Right lobe of liver (tissue), 6 donors: ENCODE results near the gene RIOK2. TPM values are rescaled to one million over a fixed set of nuclear protein-coding genes. Genes with fewer than 3 reads are reported as not detected.

Experiments
- ATAC-seq, 4 donors: fragments of 200-7000 bp; cut with Tn5 transposase; one replicate each; pipeline ENCODE4 v1.9.1; 2020; ENCODE audit warnings: mild to moderate bottlenecking in 4 of 4, moderate library complexity in 4 of 4
- DNase-seq, 3 donors: peaks; one replicate each; pipeline ENCODE4 v3.0.0-alpha.2; 2020
- H3K27ac ChIP-seq, 3 donors: fragments of 200-600 bp; one replicate each; pipeline ENCODE4 v1.8.0; 2022
- H3K27me3 ChIP-seq, 2 donors: fragments of 200-600 bp; one replicate each; pipeline ENCODE4 v1.8.0; 2022
- H3K36me3 ChIP-seq, 4 donors: fragments of 200-600 bp; sonication (generic) in 1 of 4; one replicate each; pipeline versions ENCODE4 v1.5.1 to v1.8.0; 2017 to 2022; ENCODE audit warnings: control low read depth in 1 of 4
- H3K4me1 ChIP-seq, 4 donors: fragments of 200-600 bp; sonication (generic) in 1 of 4; one replicate each; pipeline versions ENCODE4 v1.5.1 to v1.8.0; 2017 to 2022; ENCODE audit warnings: control low read depth in 1 of 4
- H3K4me3 ChIP-seq, 3 donors: fragments of 200-600 bp; one replicate each; pipeline ENCODE4 v1.8.0; 2022
- H3K9me3 ChIP-seq, 4 donors: fragments of 200-600 bp; sonication (generic) in 1 of 4; one replicate each; pipeline versions ENCODE4 v1.5.1 to v1.8.0; 2017 to 2022; ENCODE audit warnings: control low read depth in 1 of 4
- CTCF ChIP-seq, 4 donors: fragments of 200-600 bp in 3 of 4; fragments of 450-650 bp in 1 of 4; IDR thresholded peaks; one replicate each; pipeline versions ENCODE4 v1.5.1 to v1.8.0; 2016 to 2022; ENCODE audit warnings: antibody characterized with exemption in 4 of 4, mild to moderate bottlenecking in 2 of 4
- POLR2A ChIP-seq: fragments of 450-650 bp; IDR thresholded peaks from one replicate; pipeline ENCODE4 v1.6.1; 2017; ENCODE audit warnings: antibody characterized with exemption, mild to moderate bottlenecking
- WGBS: methylation state at CpG from one replicate; pipeline ENCODE4 v1.1.6; 2018; ENCODE audit warnings: low coverage, low lambda C conversion rate; ENCODE audit not compliant: insufficient coverage; ENCODE audit errors: missing lambda C conversion rate; 5-methylcytosine and 5-hydroxymethylcytosine counted together
- intact Hi-C, 2 donors: fragments of 100-400 bp; cut with DNase I; formaldehyde crosslinking; loops; one replicate each; pipeline versions ENCODE4 v1.11.2 to v1.14.1; 2022
- total RNA-seq, 6 experiments: library from RNA; depleted of rRNA in 2 of 6; stranded (reverse); fragments of >200 nt in 2 of 6; fragmentation: NEBNext Ultra II Directional in 3 of 6; extraction: Animal tissue kit (Norgen Biotek cat#: 25700) in 3 of 6; gene quantifications; one replicate each; pipeline versions ENCODE4 v1.1.0 to v1.2.4, GENCODE V29; 2016 to 2023
- donor health status: DM: no; HTN: yes; CAD: no.
- donor health status: DM: no; HTN: no; CAD: no.
- donor health status: DM: no; HTN: no; CAD: no.
- donor health status: DM: no; HTN: yes; CAD: no.
- donor health status: DM: no; HTN: yes; CAD: no.

RIOK2 gene
- total RNA-seq, 6 experiments from 2014 or later = 7.0 to 17.6 (median 10.4) TPM

- H3K9me3 ChIP-seq = no peaks in the 10 kb centered on the region
- H3K36me3 ChIP-seq = no peaks in the 10 kb centered on the region
- no peaks in the 10 kb centered on the region for H3K4me1 ChIP-seq
- no peaks in the 10 kb centered on the region for H3K27me3 ChIP-seq
- DNase-seq (no peak), ATAC-seq (no peak)
- no peak overlapping the region for H3K27ac ChIP-seq
- intact Hi-C loops = no loop called here
- 68% methylated on average over 2 of the region's 2 CpGs for WGBS
- TF ChIP-seq POLR2A = no peak
- no peak for TF ChIP-seq CTCF (IDR thresholded peaks at IDR 0.05)
- H3K4me3 ChIP-seq = no peak overlapping the region
Measured at GRCh38 chr5:97149709-97150108, 33.3 kb downstream of the RIOK2 start.

- Histone ChIP-seq H3K9me3 (no peaks in the 10 kb centered on the region), H3K4me1 (no peaks in the 10 kb centered on the region), H3K27me3 (no peaks in the 10 kb centered on the region), H3K36me3 (no peaks in the 10 kb centered on the region), H3K27ac (no peak overlapping the region), H3K4me3 (no peak overlapping the region)
- intact Hi-C loops = no loop called here
- ATAC-seq = peak in 1 of 4 donors; percentile 48
- 23% methylated on average over 3 of the region's 3 CpGs for WGBS
- DNase-seq = no peak
- TF ChIP-seq CTCF (IDR thresholded peaks at IDR 0.05) = no peak
Measured at GRCh38 chr5:97148288-97148687, 34.8 kb downstream of the RIOK2 start.

GRCh38 chr5:97143704-97144103 lies 39.3 kb downstream of the RIOK2 start:
- 78% methylated on average over 2 of the region's 2 CpGs for WGBS
- no peak for ATAC-seq
- Histone ChIP-seq H3K27me3 (no peaks in the 10 kb centered on the region), H3K4me1 (no peaks in the 10 kb centered on the region), H3K9me3 (no peaks in the 10 kb centered on the region), H3K36me3 (no peaks in the 10 kb centered on the region), H3K27ac (no peak overlapping the region), H3K4me3 (no peak overlapping the region)
- intact Hi-C loops = no loop called here
- TF ChIP-seq POLR2A (no peak), CTCF (IDR thresholded peaks at IDR 0.05) (no peak)
- DNase-seq = no peak

GRCh38 chr5:97142521-97143254 lies 40.4 kb downstream of the RIOK2 start, which contains the start of gene LIX1:
TSS of gene LIX1 (minus strand) at chr5:97142611. CDS start at chr5:97142576, 35 bp downstream.
- H3K27ac ChIP-seq = no peak within 1 kb of the TSS
- WGBS = 36% methylated on average over 4 of the region's 6 CpGs
- H3K4me1 ChIP-seq = no peaks in the 10 kb centered on the region
- no peaks in the 10 kb centered on the region for H3K9me3 ChIP-seq
- H3K4me3 ChIP-seq = no peak within 1 kb of the TSS
- H3K36me3 ChIP-seq = no peaks in the 10 kb centered on the region
- no peak for TF ChIP-seq POLR2A
- TF ChIP-seq CTCF (IDR thresholded peaks at IDR 0.05) = peak; percentile 21 to 35 (median 26)
- no peak for DNase-seq
- H3K27me3 ChIP-seq = no peaks in the 10 kb centered on the region
- peak; percentile 36 to 66 (median 48) for ATAC-seq
- intact Hi-C loops = no loop called here
